ENCODE measurements around the gene FSIP1. TPM values are rescaled to one million over a fixed set of nuclear protein-coding genes. Genes with fewer than 3 reads are reported as not detected.

Gene FSIP1
- total RNA-seq, 4 donors from 2014 or later, result 0.38 to 0.91 (median 0.57) TPM; not detected in 1

DNA sequence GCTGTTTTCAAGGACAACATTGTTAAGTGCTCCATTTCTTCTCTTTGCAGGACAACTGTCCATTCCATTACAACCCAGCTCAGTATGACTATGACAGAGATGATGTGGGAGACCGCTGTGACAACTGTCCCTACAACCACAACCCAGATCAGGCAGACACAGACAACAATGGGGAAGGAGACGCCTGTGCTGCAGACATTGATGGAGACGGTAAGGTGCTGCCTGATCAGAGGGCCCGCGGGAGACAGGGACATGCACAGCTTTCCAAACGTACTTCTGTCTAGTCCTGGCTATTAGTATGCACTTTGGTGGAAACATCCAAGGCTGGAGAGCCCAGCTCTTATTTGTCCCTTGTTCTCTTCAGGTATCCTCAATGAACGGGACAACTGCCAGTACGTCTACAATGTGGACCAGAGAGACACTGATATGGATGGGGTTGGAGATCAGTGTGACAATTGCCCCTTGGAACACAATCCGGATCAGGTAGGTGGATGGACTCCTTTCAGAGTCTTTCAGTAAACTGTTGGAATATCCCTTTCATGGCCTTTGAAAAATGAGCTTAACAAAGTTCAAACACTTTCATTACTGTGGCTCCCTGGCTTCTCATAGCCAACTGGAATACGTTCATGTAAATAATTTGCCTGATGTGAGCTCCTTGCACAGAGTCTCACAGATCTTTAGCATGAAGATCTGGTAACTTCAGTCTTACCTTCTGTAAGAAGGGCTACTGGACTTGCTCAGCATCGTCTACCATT, 191.3 kb downstream of the FSIP1 start:
- Histone ChIP-seq H3K9me3 (no peaks in the 10 kb centered on the region), H3K36me3 (peaks cover 7 to 98% (median 48%) of the 10 kb centered on the region in 3 donors), H3K27me3 (no peaks in the 10 kb centered on the region), H3K4me3 (no peak overlapping the region), H3K27ac (peak overlapping the region in 2 of 4 donors; percentile 4 to 7), H3K4me1 (peaks cover 0 to 44% (median 14%) of the 10 kb centered on the region in 3 donors)
- 72 to 81% methylated on average over 6 to 11 of the region's 11 CpGs for WGBS, 2 donors
- intact Hi-C loops (cut with DNase I), result no loop called here
- DNase-seq, result no peak
- TF ChIP-seq, protein P1, sequence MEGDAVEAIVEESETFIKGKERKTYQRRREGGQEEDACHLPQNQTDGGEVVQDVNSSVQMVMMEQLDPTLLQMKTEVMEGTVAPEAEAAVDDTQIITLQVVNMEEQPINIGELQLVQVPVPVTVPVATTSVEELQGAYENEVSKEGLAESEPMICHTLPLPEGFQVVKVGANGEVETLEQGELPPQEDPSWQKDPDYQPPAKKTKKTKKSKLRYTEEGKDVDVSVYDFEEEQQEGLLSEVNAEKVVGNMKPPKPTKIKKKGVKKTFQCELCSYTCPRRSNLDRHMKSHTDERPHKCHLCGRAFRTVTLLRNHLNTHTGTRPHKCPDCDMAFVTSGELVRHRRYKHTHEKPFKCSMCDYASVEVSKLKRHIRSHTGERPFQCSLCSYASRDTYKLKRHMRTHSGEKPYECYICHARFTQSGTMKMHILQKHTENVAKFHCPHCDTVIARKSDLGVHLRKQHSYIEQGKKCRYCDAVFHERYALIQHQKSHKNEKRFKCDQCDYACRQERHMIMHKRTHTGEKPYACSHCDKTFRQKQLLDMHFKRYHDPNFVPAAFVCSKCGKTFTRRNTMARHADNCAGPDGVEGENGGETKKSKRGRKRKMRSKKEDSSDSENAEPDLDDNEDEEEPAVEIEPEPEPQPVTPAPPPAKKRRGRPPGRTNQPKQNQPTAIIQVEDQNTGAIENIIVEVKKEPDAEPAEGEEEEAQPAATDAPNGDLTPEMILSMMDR (IDR thresholded peaks at IDR 0.05), result no peak
- no peak for TF ChIP-seq POLR2A (IDR thresholded peaks at IDR 0.05)

DNA sequence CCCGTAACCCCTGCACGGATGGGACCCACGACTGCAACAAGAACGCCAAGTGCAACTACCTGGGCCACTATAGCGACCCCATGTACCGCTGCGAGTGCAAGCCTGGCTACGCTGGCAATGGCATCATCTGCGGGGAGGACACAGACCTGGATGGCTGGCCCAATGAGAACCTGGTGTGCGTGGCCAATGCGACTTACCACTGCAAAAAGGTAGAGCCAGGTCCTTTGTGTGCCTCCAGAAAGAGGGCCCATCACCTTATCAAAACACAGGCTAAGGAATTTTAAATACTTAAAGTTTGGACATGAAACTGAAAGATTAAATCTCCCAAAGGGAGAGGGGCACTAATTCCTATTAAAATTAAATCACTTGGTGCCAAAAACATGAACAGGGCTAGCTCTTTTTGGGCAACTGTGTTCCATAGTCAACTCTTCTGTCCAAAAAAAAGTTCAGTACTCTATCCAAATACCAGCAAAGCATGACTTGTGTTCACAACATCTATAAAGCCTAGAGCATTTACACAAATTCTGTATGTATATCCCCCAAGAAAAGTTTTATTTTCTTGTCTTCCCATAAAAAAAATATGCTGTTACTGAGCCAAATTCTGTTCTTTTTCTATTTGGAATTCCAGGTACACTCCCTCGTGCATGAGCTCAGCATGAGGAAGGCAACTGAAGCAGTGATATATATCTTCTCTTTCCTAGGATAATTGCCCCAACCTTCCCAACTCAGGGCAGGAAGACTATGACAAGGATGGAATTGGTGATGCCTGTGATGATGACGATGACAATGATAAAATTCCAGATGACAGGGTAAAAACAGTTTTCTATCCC, 192.6 kb downstream of the FSIP1 start:
- H3K4me3 ChIP-seq, result no peak overlapping the region
- TF ChIP-seq POLR2A (IDR thresholded peaks at IDR 0.05), result no peak
- TF ChIP-seq, protein P1 (IDR thresholded peaks at IDR 0.05), result no peak
- no peak for DNase-seq
- WGBS, 2 donors, result 88 to 90% methylated on average over 12 of the region's 13 CpGs
- intact Hi-C loops (cut with DNase I), result loop anchor here (10.0 kb wide), 1 partner anchor 165 kb away; no protein-coding TSS in a partner anchor
- no peaks in the 10 kb centered on the region for H3K9me3 ChIP-seq
- H3K36me3 ChIP-seq, result peaks cover 7 to 100% (median 60%) of the 10 kb centered on the region in 3 donors
- H3K27me3 ChIP-seq, result no peaks in the 10 kb centered on the region
- H3K4me1 ChIP-seq, result peaks cover 0 to 57% (median 25%) of the 10 kb centered on the region in 3 donors
- peak overlapping the region in 1 of 4 donors; percentile 4 for H3K27ac ChIP-seq

DNA sequence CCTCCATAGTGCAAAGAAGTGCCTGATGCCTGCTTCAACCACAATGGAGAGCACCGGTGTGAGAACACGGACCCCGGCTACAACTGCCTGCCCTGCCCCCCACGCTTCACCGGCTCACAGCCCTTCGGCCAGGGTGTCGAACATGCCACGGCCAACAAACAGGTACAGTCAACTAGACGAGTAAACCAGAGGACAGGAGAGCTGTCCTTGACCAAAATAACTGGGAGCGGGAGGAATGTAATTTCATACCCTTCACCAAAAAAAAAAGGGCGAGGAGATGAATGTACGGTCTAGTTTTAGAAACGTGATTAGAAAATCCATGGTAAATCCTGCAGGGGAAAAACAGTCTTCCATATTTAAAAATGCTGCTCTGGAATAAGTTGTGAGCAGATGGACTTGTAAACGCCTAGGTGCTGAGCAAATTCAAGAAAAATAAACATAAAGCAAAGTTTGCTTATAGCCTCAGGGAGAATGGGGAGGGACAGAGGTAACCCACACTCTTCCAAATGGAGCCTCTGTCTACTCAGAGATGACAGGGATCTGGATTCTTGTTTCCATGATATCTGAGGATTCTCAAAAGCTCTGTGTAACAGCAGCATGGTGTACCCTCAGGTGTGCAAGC, 193.3 kb downstream of the FSIP1 start:
- TF ChIP-seq, protein P1 (IDR thresholded peaks at IDR 0.05), result no peak
- no peak for TF ChIP-seq POLR2A (IDR thresholded peaks at IDR 0.05)
- Histone ChIP-seq H3K27ac (no peak overlapping the region), H3K36me3 (peaks cover 7 to 100% (median 57%) of the 10 kb centered on the region in 3 donors), H3K4me1 (peaks cover 0 to 62% (median 25%) of the 10 kb centered on the region in 3 donors), H3K9me3 (no peaks in the 10 kb centered on the region), H3K4me3 (no peak overlapping the region), H3K27me3 (no peaks in the 10 kb centered on the region)
- no peak for DNase-seq
- WGBS, 2 donors, result 64 to 70% methylated on average over 5 of the region's 14 CpGs
- intact Hi-C loops (cut with DNase I), result loop anchor here (10.0 kb wide), 1 partner anchor 165 kb away; no protein-coding TSS in a partner anchor

DNA sequence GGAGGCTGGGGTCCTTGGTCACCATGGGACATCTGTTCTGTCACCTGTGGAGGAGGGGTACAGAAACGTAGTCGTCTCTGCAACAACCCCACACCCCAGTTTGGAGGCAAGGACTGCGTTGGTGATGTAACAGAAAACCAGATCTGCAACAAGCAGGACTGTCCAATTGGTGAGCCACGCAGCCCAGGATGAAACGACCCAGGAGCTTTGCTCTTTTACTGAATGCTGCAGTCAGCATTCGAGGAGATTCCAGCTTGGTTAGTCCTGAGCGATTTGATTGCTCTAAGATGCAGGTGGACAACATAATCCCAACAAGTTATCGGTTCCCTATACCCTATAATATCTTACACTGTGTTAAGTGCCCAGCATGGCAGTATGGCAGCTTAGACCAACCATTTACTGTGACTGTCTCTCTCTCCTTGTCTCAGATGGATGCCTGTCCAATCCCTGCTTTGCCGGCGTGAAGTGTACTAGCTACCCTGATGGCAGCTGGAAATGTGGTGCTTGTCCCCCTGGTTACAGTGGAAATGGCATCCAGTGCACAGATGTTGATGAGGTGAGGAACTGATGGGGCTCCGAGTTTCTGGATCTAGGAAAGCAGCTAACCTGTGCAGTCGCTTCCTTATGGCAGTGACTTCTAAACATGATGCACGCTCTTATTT, 194.0 kb downstream of the FSIP1 start:
- no peak for DNase-seq
- peaks cover 0 to 63% (median 25%) of the 10 kb centered on the region in 3 donors for H3K4me1 ChIP-seq
- no peak overlapping the region for H3K4me3 ChIP-seq
- WGBS, 2 donors, result 86 to 93% methylated on average over 12 to 13 of the region's 13 CpGs
- H3K27ac ChIP-seq, result peak overlapping the region in 2 of 4 donors; percentile 45 to 95
- TF ChIP-seq, protein P1 (IDR thresholded peaks at IDR 0.05), result no peak
- TF ChIP-seq POLR2A (IDR thresholded peaks at IDR 0.05), result no peak
- intact Hi-C loops (cut with DNase I), result loop anchor here (10.0 kb wide), 1 partner anchor 166 kb away; no protein-coding TSS in a partner anchor
- no peaks in the 10 kb centered on the region for H3K27me3 ChIP-seq
- H3K36me3 ChIP-seq, result peaks cover 7 to 100% (median 57%) of the 10 kb centered on the region in 3 donors
- no peaks in the 10 kb centered on the region for H3K9me3 ChIP-seq
